GM19238 (cell line): ENCODE results near the gene TOE1.

Experiments used
- DNase-seq: peaks from one replicate; pipeline ENCODE4 v3.0.0; 2011; ENCODE audit warnings: low spot score; ENCODE audit not compliant: insufficient read length

Gene TOE1

DNA sequence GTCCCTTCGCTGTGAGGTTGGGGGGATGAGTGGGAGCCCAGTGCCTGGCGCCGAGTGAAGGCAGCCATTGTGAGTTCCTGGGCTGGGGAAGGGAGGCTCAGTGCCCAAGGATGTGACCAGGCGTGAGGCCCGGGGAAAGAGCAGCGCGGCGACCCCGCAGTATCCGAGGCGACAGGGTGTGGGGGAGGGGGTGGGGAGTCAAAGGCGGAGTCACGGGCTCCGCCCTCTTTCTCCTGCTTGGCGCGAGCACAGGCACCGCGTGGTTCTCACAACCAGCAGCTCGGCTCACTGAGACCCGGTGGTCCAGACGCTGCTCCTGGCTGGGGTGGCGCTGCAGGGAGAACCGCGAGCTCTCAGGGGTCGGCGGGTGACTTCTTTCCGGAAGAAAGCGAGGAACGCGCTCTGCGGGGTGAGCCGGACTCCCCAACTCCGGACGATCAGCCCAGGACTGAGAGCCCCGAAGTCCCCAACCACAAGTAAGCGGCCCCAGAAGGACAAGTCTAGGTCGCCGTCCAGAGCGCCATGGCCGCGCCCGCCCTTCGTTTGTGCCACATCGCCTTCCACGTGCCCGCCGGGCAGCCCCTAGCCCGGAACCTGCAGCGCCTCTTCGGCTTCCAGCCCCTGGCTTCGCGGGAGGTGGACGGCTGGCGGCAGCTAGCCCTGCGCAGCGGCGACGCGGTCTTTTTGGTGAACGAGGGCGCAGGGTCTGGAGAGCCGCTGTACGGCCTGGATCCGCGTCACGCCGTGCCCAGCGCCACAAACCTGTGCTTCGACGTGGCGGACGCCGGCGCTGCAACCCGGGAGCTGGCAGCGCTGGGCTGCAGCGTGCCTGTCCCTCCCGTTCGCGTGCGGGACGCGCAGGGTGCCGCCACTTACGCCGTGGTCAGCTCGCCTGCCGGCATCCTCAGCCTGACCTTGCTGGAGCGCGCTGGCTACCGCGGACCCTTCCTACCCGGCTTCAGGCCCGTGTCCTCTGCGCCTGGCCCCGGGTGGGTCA lies 13.0 kb upstream of the TOE1 start, which contains the start of gene HPDL:
Gene HPDL (plus strand): TSS at position 269 of the 997 bp plus-strand sequence. CDS start 254 bp downstream, at position 523.
- DNase-seq, result peak; percentile 75

DNA sequence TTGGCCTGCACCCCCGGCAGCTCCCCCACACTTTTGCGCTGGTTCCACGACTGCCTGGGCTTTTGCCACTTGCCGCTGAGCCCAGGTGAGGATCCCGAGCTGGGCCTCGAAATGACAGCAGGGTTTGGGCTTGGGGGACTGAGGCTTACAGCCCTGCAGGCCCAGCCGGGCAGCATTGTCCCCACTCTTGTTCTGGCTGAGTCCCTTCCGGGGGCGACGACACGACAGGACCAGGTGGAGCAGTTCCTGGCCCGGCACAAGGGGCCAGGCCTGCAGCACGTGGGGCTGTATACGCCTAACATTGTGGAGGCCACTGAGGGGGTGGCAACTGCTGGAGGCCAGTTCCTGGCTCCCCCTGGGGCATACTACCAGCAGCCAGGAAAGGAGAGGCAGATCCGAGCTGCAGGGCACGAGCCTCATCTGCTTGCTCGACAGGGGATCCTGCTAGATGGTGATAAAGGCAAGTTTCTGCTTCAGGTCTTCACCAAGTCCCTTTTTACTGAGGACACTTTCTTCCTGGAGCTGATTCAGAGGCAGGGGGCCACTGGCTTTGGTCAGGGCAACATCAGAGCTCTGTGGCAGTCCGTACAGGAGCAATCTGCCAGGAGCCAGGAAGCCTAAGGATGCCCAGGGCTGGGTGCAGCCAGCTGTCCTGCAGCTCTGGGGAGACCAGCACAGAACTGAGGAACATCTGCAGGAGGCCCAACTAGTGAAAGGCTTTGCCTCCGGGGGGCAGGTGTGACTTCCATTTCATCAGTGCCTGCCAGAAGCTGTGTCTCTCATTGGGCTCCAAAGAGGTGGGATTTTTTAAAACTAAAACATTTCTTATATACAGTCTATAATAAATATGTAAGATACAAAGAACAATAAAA lies 12.1 kb upstream of the TOE1 start:
- DNase-seq, result no peak

DNA sequence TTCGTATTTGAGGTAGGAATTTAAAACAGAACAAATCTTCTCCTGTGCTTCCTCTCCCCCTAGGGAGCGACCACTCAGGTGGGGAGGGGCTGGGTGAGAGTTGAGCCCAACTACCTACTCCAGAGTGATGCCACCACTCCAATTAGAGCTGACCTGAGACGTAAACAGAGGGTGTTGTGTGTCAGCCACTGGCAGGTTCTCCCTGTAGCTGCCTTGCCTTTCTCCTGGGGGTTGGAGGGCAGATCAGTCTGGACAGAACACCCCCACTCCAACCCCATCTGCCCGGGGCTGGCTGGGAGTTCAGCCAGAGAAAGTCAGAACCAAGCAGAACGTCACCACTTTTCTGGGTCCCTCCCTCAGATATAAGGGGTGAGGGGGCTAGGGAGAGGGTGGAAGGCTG lies 11.3 kb upstream of the TOE1 start:
- no peak for DNase-seq

DNA sequence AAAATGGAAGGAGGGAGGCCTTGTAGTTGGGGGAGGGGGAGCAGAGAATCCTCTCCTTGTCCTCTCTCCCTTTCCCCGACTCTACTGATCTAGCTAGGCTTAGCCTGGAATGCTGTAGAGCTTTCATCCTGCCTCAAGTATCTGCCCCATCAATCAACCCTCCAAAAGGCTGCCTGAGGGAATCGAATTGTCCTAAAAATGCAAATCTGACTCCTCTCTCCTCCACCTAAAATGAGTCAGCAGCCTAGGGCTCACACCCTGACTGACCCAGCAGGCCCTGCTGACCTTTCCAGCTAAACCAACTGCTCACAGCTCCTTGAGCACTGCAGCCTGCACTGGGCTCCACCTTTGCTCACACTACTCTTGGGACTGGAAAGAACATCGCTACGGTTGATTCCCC lies 10.5 kb upstream of the TOE1 start:
- DNase-seq, result no peak

DNA sequence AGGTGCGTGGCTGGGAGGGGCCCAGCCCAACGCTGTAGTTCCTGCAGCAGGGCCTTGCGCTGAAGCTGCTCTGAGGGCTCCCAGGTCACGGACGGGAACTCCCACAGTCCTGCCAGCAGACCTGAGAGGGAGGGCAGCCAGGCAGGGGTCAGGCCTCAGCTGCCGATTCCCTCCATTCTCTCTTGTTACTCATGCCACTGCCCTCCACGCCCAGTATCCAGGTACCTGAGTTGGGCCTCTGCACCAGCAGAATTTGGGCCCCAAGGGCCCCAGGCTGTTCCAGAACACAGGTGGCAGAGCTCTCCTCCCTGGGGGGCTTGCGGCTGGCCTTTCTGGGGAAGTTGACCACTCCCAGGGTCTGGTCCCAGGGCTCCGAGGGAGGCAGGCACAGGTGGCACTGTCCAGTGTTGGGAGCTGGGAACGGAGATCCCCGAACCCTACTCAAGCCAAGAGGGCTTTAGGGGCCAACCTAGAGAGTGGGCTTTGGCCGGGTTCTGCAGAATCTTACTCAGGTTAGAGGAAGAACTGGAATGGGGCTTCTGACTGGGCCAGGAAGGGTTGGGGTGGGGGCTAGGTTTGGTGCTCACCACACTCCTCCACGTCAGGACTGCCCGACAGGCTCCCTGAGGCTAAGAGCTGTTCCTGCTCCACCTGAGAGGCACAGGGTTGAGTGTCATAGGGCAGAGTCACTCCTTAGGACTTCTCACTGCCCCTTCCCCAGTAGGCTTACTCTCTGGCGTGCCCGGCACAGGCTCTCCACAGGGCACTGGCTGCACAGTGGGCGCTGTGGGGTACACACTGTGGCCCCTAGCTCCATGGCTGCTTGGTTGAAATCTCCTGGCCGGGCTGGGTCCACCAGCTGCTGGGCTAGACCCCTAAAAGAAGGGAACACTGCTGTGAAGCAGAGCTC lies 8.3 kb upstream of the TOE1 start:
- no peak for DNase-seq

DNA sequence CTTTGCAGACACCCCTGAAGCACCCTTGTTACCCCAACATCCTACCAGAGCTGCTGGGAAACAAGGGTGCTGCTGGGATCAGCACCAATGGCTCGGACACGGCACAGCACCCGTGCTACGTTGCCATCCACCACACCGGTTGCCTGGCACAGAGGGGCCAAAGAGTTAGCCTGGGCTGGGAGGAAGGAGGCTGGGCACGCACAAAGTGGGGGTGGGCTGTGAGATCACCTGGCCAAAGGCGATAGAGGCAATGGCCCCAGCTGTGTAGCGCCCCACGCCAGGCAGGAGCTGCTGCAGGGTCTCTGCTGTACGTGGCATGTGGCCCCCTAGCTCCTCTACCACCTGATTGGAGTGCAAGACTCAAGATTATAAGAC lies 7.6 kb upstream of the TOE1 start:
- no peak for DNase-seq

DNA sequence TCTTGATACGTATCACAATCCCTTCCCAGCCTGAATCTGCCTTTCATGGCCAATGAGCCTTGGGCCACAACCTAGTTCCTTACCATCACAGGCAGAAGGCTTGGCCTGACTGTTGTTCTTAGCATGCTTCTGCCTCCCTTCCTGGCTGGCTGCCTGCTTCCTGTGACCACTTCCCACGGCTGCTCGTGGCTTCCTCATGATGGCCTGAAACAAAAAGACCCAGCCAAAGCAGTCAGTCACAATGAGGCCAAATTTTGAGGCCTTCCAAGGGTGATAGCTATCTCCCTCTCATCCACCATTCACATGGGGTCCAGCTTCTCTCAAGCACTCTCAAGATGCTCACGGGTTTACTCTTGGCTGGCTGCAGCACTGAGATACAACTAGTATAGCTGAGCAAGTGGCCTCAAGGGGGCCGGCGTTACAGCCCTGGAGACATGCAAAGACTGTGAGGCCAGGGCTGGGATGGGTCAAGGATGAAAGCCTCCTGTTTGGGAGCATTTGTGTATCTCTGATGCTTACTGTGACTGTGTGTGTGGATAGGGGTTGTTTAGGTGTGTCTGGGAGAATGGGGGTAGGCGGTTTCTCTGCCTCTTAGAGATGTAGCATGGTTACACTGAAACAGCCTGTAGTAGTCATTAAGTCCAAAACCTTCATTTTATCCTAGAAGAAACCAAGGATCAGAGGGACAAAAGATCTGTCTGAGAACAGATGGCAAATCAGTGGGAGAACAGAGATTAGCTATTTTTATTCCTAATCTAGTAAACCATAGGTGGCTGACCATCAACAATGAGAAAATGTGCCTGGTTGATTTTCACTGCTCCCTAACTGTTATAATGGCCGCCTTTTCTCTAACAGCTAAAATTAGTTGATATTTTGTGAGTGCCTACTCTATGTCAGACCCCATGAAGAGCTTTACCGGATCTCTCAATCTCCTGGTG lies 5.4 kb upstream of the TOE1 start:
- no peak for DNase-seq

DNA sequence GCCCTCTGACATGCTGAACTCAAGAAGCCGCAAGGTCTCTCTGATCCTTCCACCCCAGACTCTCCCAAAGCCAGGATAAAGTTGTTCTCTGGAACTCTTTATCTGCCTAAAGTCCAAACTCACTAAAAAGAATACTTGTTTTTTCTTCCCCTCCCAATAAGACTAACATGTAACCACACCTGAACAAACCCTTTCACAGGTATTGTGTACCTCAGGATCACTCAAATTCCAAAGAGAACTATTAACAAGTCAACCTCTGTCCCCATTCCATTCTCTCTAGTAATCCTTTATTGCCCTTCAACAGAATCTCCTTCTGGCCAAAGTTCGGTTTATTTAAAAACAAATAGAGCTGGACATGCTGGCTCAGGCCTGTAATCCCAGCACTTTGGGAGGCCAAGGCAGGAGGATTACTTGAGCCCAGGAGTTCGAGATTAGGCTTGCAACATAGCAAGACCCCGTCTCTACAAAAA lies 4.1 kb upstream of the TOE1 start:
- DNase-seq, result no peak

DNA sequence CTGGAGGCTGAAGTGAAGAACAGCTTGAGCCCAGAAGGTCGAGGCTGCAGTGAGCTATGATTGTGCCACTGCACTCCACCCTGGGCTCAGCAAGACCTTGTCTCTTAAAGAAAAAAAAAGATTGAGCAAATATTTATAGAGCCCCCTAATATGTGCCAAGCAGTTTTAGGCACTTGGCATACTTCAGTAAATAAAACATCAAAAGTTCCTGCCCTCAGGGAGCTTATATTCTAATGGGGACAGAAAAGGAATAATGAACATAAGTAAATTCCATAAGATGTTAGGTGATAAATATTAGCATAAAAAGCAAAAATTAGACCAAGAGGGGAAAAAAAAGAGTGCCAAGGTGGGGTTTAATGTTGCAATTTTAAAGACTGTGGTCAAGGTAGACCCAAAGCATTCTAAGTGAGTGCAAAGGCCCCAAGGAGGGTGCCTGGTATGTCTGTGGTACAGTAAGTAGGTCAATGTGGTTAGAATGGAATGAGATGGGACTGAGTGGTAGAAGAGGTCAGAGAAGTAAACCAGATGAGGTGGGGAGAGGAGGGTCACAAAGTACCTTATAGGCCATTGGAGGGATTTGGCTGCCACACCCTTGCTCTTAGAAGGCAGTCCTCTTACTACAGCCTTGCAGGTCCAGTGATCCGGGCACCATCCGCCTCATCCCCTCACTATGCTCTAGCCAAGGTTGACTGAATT lies 2.2 kb upstream of the TOE1 start:
- no peak for DNase-seq

DNA sequence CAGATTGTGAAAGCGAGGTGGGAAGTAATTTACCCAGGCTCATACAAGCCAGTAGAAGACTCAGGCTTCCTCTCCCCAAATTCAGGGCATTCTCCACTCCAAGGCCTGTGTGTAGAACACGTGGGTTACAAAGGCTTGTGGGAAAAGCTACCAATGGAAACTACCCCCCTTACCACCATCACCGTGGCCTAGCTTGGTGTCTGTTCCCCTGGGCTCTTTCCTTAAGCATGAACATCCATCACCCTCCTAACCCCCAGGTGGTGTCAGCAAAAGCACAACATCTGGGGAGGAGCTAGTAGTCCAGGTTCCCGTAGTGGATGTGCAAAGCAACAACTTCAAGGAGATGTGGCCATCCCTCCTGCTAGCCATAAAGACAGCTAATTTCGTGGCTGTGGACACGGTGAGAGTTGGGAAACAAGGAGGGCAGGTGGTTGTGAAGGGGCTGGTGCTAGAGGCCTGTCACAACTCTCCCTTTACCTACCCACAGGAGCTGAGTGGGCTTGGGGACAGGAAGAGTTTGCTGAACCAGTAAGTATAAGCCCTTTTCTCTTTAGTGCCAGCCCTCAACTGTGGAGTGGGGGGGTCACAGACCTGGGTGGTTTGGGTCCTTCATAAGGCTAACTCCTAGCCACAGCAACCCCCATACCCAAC lies 971 bp downstream of the TOE1 start:
- DNase-seq, result no peak

DNA sequence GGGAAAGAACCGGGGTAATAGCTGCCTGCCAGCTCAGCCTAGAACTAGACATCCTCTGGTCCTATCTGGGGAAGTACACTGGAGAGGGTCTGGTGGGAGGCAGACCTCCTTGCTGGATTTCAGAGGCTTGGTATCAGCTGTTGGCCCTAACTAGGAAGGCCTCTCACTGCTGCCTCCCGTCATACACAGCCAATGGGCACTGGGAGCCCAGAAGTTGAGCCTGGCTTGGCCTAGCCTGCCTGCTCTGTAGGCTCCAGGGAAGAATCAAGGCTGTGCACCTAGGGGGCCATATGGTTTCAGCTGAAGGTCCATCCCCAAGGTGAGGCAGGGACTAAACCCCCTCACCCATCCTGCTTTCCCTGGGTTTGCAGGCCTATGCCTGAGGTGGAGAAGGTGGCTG lies 4.5 kb downstream of the TOE1 start:
- no peak for DNase-seq

DNA sequence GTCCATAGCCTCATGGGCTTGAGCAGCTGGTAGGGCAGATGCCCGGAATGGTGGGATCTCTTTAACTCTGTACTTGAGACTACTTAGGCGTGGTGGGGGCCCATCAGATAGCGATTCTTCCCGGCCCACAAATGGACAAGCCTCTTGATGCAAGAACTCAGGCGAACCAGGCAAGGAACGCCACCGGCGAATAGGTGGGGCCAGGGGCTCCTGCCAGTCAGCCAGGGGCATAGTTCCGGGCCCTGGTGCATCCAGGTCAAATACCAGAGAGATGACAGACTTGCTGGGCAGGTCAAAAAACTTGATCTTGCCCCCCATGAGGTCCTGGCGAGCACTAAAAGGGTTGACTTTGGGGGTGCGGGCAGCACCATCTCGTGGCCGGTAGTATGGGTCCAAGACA lies 5.0 kb downstream of the TOE1 start:
- no peak for DNase-seq

DNA sequence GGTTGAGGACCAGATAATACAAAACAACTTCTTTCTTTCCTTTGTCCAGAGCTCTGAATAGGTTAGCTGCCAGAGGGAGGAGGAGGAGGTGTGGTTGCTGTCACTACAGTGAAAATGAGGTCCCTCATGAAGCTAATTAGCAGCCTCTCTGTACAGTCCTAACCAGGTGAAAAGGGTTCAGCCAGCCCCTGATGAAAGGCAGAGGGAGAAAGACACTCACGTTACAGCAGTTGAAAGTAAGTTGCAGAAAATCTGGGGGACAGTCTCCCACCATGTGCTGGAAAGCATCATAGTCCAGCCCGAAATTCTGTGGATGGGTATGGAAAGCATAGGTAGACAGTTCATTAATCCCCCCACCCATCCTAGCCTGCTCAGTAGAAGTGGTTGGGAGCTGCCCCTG lies 6.5 kb downstream of the TOE1 start:
- DNase-seq, result no peak

DNA sequence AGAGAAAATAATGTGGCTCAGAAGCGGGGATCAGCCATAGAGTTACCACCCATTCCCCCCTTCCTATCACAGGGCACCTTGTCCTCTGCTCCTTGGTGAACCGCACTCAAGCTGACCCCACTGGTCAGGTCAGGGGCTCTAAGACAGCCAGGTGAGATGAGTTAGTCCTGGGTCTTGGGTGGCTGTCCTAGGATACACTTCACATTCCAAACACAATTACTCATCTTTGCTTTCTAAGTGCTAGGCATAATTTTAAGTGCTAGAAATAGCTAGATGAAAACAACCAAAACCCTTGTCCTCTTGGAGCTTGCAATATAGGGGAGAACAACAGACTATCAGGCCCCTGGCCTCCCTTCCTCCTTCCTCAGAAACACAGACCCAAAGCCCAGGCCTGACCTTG lies 8.1 kb downstream of the TOE1 start:
- DNase-seq, result no peak

DNA sequence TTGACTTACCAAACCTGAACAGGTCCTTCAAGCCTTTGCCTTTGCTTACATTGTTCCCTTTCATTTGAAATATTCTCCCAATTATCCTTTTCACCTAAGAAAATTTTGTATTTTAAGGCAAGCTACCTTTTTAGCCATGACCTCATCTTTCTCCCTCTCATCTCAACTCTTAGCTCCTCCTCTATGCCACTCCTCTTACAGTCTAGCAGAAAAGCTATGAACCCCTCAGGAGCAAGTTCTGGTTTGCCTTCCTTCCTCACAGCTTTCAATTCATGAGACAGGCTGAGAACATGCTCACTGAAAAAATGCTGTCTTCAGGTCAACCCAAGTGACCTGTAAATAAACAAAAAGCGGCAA lies 8.6 kb downstream of the TOE1 start:
- DNase-seq, result no peak

DNA sequence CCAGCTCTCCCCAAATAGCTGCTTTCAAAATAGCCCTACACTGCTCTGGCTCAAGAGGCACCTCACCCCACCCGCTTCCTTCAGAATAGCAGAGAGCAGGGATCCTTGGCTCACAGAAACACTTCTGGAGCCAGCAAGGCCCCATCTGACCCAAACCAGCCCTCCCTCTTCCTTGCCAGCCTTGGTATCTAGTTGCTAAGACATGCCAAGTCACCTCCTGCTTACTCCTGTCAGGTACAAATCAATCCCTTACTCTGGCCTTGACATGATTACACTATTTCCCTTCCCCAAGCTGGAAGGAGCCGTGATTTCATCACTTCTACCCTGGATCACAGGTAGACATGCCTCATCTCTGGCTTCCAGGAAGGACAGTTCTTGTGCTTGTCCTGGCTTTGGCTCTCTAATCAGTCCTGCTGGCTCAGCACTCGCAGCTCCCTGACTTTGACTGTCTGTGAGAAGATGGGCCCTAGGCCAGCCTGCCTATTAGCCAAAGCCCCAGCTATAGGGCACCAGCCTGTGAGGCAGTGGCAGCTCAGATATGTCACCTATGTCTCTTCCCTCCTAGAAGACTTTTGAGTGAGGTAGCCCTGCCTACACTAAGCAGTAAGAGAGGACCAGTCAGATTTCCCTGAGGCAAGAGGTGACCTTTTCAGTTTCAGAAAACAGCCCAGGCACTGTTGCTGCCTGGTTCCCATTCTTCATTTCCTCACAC lies 9.2 kb downstream of the TOE1 start:
- DNase-seq, result no peak

DNA sequence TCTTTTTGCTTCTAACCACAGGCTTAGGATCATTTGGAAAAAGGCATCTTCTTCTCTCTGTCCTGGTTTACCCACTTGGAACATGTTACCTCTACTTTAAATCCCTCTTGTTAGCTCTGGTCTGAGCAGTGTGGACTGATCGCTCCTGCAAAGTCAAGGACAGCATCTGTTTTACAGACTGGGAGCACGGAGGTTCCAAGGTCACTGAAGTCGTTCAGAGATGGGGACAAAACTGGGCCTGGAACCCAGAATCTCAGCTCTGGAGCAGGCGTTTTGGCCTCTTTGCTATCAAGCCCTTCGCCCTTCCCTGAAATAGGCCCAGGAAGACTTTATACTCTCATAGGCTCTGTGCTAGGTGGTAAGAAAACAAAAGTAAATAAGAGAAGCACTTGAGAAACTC lies 11.5 kb downstream of the TOE1 start:
- DNase-seq, result no peak

DNA sequence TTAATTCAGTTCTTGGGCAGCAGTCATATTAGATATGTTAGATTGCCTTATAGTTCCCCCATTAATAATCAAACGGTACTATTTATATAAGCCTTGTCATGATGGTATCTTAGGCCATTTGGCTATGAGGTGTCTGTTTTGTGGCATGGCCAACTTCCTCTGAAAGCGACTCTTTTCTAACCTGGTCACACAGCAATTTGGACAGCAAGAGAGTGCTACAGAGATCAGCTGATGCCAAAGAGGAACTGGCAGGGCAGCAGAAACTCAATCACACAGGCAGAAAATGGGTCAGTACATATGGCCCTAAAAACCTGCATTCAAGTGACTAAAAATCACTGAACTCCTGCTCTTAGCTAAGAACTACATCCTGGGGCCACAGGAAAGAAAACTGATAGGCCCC lies 13.7 kb downstream of the TOE1 start:
- DNase-seq, result no peak
